Astrocyte (in vitro differentiated cells and primary cell): ENCODE measurements around the gene RASGRP1.

Experiments used
- CTCF ChIP-seq: IDR thresholded peaks from 2 replicates; pipeline ENCODE4 v1.5.1; 2011; ENCODE audit warnings: low read depth, mild to moderate bottlenecking, inconsistent platforms, low read length, moderate library complexity; ENCODE audit not compliant: insufficient read depth
- EZH2 ChIP-seq: IDR thresholded peaks from 2 replicates; pipeline ENCODE4 v1.6.1; 2012; ENCODE audit warnings: mild to moderate bottlenecking, low read length, inconsistent platforms; ENCODE audit not compliant: insufficient read depth

GRCh38 chr15:38565287-38565670 lies 665 bp upstream of the RASGRP1 start:
- no peak for TF ChIP-seq CTCF
- peak; percentile 9 for TF ChIP-seq EZH2
